ENCODE results near the gene SELENOS.

SELENOS gene

DNA sequence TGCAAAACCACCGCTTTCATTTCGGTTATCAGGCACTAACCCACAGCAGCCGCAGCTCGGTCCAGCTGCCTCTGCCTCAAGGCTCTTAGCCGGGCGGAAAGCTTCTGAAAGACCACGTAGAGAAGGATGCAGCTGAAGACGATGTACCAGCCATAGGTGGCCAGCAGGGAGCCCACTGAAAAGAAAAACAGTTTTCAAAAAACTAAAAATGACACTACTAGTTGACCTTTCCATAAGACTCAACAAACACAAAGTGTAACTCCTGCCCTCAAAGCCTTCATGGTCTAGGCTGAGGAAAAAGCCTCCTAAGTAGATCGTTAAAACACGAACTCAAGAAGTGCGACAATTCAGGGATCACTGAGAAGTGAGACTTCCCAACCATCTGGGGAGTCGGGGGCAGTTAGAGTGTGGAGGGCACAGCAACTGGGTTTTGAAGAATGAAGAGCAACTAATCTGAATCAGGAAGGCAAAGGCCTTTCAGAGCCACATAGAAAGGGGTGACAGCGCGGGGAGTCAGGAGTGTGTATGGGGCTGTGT, 716 bp downstream of the SELENOS start:
- no peak for DNase-seq (ENCODE audit: low read depth)

DNA sequence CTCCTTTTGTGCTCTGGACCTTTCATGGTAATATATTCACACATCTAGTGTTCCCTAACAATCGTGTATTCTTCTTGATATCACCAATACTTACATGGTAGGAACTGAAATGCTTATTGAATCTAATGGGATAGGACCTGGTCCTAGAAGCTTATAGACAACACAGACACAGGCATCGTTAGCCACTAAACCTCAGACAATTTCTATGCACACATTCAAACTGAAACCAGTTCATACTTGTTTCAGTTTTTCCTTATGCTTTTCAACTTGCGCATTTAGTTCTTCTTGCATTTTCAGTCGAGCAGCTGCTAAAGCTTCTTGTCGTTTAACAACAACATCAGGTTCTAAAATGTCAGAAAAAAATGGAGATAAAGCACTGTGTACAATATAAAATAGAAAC, 2.3 kb downstream of the SELENOS start:
- no peak for DNase-seq (ENCODE audit: low read depth)

- DNase-seq (ENCODE audit: low read depth) = no peak
Observed at GRCh38 chr15:101273534-101273933, 3.8 kb downstream of the SELENOS start.

DNA sequence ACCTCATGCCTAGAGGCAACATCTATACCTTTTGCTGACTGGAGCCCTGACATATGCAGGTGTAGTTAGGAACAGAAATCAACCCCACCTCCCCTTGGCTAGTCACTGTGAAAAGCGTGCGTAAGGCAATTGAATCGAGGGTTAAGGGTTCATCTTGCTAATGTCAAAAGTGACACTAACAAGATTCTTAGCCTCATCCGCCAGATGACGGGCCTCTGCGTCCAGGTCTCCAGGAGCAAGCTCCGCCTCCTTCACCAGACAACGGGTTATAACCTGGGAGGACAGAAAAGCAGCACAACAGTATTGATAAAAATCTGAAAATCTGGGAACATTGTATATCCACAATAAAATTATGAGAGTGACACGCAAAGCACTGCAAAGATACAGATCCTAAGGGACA, 4.7 kb downstream of the SELENOS start:
- DNase-seq (ENCODE audit: low read depth) = no peak

GRCh38 chr15:101269479-101270223, 7.6 kb downstream of the SELENOS start:
- no peak for DNase-seq (ENCODE audit: low read depth)

DNA sequence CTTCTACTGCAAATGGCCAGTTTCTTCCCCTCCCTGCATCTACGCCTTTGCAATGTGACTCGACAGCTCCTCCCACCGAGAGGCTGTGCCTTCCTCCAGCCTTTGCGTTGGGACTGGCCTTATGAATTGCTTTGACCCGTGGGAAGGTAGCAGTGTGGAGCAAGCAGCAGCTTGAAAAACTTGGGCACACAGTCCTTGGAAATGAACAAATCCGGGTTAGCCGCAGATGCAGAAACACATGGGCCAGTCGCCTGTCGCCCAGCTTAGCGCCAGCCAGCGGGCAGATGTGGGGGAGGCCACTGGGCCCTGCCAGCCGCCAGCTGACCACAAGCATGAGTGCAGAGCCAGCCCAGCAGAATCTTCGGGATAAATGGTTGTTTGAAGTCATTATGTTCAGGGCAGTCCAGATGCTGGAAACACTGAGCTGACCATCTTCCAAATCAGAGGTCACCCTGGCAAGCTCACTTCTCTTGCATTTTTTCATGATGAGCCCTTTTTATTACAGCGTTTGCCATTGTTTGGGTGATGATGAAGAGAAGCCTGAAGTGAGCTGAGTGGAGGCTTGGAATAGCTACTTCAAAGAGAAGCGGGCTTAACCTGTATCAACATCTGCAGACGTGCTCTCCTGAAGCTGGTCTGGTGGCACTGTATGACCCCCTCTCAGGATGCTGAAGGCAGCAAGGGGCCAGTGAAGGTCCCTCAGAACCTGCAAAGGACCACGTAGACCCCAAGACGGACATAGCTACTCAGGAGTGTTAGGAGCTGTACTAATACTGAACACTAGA, 9.8 kb downstream of the SELENOS start:
- no peak for DNase-seq (ENCODE audit: low read depth)

GRCh38 chr15:101266787-101267186, 10.5 kb downstream of the SELENOS start:
- no peak for DNase-seq (ENCODE audit: low read depth)

DNA sequence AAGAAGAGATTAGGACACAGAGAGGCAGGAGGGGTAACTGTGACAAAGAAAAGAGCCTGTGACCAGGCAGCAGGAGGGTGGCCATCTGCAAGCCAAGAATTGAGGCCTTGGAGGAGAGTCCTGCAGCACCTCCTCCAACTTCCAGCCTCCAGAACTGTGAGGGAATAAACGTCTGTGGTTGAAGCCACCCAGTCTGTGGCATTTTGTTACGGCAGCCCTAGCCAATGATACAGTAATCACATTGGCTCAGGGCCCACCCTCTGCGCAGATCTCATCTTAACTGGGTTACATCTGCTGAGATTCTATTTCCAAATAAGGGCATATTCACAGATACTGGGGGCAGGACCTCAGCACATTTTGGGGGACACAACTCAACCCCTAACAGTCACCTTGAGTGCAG, 11.3 kb downstream of the SELENOS start:
- DNase-seq (ENCODE audit: low read depth) = no peak

DNA sequence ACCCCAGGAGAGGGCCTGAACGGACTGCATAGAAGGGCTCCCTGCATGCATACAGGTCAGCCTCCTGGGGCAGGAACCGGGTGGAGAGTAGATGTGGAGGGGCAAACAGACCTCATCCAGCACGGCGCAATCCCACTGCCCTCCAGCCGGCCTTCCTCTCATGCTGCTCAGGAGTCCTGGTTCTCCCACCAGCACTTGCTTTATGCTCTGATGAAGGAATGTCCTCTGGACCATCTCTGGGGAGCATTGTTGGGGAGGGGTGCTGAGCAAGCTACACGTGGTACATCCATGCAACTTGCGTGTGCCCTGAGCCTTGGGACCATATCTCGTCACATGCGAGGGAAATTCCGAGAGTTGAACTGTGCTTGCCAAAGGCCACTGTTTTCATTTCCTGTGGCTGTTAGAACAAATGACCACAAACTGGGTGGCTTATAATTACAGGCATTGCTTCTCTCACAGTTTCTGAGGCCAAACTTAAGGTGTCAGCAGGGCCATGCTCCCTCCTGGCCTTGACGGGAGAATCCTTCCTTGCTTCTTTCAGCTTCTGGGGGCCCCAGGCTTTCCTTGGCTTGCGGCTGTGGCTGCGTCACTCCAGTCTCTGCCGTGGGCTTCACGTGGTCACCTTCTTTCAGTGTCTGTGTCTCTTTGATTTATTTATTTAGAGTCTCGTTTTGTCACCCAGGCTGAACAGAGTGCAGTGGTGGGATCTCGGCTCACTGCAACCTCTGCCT, 12.2 kb downstream of the SELENOS start:
- DNase-seq (ENCODE audit: low read depth) = no peak

- DNase-seq (ENCODE audit: low read depth) = no peak
Observed at GRCh38 chr15:101264011-101264410, 13.3 kb downstream of the SELENOS start.

DNA sequence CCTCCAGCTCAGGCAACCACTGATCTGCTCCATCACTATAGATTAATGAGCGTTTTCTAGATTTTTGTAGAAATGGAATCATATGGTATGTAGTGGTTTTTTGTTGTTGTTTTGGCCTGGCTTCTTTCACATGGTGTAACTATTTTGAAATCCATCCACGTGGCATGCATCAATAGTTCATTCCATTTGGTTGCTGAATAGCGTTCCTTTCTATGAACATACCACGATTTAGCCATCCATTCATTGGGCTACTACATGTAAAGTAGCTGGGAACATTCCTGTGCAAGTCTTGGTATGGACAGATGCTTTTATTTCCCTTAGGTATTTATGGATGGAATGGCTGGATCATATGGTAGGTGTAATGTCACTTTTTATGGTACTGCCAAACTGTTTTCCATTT, 14.7 kb downstream of the SELENOS start:
- DNase-seq (ENCODE audit: low read depth) = no peak

DNA sequence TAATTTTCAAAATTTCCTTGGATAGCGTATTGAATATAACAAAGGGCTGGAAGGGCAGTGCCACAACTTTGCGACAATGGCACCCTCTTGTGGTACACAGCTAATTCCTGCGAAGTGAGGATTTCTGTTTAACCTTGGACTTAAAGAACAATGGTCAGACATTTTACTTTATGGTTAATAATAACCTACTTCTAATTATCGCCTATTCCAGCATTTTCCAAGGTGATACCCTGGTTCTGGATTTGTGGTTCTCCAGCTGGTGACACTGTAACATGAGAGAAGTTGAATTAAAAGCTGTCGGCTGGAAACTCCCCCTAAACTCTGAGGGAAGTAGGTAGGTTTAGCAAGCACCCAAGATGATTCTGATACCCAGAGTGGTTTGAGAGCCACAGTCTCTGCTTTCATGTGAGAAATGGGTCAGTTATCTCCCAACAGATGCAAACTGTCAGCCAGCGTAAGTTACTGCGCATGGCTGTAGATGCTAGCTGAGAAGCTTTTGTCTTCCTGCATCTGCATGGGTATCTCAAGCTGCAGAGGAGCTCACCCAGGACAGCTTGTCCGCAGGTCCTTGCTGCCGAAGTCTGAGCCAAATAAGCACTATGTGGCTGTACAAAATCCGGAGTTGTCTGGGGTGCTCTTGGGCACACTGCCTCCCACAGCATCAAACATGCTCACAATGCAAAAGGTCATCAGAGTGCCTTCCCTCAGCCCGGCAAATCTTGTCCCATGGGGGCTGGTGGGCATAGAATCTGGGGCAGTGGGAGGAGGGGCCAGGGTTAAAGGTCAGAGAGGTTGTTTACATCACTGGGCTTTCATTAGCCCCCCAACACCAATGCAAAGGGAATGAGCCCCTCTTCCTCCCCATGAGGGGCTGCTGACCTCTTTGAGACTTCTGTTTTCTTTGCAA, 18.8 kb downstream of the SELENOS start:
- DNase-seq (ENCODE audit: low read depth) = peak; percentile 43

GRCh38 chr15:101256757-101257156, 20.5 kb downstream of the SELENOS start:
- DNase-seq (ENCODE audit: low read depth) = no peak

GRCh38 chr15:101255615-101256241, 21.6 kb downstream of the SELENOS start:
- DNase-seq (ENCODE audit: low read depth) = no peak

DNA sequence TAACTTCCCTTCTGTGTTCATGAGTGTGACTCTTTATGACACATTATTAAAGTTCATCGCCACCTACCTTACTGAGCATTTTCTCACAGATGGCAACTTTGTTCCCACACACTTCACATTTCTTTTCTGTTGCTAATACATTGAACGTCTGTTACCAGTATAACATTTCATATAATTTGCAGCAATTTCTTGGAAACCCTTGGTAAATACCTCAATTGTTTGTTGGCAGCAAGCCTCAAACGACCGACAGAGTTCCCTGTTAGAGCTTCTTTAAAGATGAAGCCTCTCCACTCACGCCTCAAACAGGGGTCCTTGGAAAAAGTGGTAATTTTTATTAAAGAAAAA, 22.3 kb downstream of the SELENOS start:
- DNase-seq (ENCODE audit: low read depth) = no peak

DNA sequence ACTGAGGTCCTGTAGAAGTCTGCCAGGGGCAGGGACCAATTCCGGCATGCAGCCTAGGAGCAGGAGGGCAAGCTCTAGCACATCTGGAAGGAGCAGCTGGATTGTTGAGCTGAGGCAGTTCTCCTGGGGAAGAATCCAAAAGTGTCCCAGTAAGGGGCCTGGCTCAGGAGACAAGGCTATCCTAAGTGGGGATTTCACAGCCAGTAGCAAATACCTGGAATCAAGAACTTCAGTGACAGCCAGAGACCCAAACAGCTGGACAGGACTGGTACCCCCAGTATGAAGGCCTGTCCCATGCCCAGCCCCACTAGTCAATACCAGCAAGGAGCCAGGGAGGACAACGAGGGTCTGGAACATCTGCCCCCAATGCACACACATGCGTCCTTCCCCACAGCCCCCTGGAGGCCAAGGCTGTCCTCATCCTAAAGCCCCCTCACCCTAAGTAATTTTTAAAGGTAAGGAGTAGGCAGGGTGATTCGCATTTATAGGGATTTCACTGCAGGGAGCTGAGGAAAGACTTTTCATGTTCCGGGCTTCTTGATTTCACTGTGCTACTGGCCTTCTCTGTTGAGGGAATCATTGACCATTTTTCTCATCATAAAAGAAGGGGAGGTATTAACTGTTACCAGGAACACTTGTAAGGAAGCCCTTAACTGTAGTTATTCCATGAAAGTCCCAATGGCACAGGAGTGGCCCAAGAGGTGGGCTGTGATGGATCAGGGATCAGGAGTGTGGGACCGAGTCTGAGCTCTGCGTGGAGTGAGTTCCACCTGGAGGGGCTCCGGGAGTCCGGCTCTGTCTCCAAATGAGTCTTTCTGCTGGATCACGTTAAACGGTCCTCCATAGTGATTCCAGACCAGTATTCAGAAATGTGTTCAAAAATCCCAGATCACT, 22.9 kb downstream of the SELENOS start:
- DNase-seq (ENCODE audit: low read depth) = no peak

DNA sequence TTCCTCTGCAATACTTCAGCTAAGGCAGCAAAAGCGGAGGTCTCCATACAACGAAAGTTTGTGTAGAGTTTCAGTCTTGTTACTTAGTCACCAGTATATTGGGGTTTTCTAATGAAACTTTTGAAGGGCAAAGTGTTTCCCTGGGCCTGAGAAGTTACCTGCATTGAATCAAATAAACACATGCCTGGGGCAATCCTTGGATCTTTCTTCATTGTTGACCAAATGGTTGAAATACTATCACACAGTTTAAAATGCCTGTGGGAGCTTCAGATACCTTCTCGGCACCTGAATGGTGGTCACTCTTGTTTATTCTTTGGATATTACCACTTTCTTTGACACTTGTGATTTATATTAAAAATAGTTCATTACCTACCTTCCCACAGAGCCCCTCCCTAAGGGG, 24.4 kb downstream of the SELENOS start:
- no peak for DNase-seq (ENCODE audit: low read depth)

- peak; percentile 79 for DNase-seq (ENCODE audit: low read depth)
Observed at GRCh38 chr15:101251830-101252820, 25.2 kb downstream of the SELENOS start, which contains the start of gene CHSY1. CHSY1 (minus strand) TSS chr15:101252048; CDS start chr15:101251456, 592 bp downstream.

All from activated T-cell treated with anti-CD3 and anti-CD28 coated beads for 24 hours (primary cell).